Measurements from ENCODE around the gene SCAF1. TPM values are rescaled to one million over a fixed set of nuclear protein-coding genes. Genes with fewer than 3 reads are reported as not detected.

The SCAF1 gene
- total and polyA plus RNA-seq, 2 of the 13 experiments (the other 11 are each of a cell fraction or from before 2014, with no cell fraction given) = 3.3 to 6.1 TPM

DNA sequence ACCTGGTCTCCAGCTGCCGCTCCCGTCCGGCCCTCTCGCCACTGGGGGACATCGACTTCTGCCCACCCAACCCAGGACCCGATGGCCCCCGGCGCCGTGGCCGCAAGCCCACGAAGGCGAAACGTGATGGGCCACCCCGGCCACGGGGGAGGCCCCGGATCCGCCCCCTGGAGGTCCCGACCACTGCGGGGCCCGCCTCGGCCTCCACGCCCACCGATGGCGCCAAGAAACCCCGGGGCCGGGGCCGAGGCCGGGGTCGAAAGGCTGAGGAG, 44.4 kb upstream of the SCAF1 start:
- ATAC-seq (no peak), FAIRE-seq (no peak), DNase-seq (ENCODE audit: low spot score) (no peak)
- ChIA-PET POLR2A (no interaction called here), CTCF (ENCODE audit: low intra/inter-chr PET ratio, low total read pairs) (interaction anchor here (0.7 kb wide), 1 partner anchor 74 kb away, joined by 3 read pairs; no protein-coding TSS in a partner anchor)
- H3K9ac ChIP-seq (ENCODE audit: insufficient read depth, low read depth, low read length) = no peak overlapping the region
- H3K27me3 ChIP-seq (ENCODE audit: control insufficient read depth in 1 of 2, insufficient read depth in 2 of 2, low read length in 2 of 2) = no peaks in the 10 kb centered on the region
- BruUV-seq (replicated peaks) = no TSS peak
- intact Hi-C loops (cut with micrococcal nuclease; ENCODE audit: unreplicated experiment) = no loop called here
- H3K36me3 ChIP-seq (replicated peaks in 1 of 2; ENCODE audit: control insufficient read depth in 1 of 2, insufficient read depth in 2 of 2, low read length in 2 of 2) = peaks cover 7 to 46% of the 10 kb centered on the region in 2 experiments; a peak in 4 of 5 replicates
- no peak overlapping the region for H3K4me2 ChIP-seq (ENCODE audit: low read depth, low read length)
- H3K4me3 ChIP-seq (replicated peaks in 1 of 3; ENCODE audit: insufficient read depth in 1 of 3, low read depth in 2 of 3, low read length in 3 of 3) = no peak overlapping the region
- TF ChIP-seq NBN (conservative IDR thresholded peaks at IDR 0.05) (no peak), SNRNP70 (IDR thresholded peaks at IDR 0.05; ENCODE audit: low read depth, low read length) (no peak), FOXM1 (CRISPR knock-in tag; IDR thresholded peaks at IDR 0.05) (no peak), AGO2 (optimal IDR thresholded peaks at IDR 0.05; ENCODE audit: low read depth, low read length) (peak; percentile 16), REST (IDR thresholded peaks at IDR 0.05; ENCODE audit: borderline replicate concordance in 1 of 2, low read depth in 1 of 2, low read length in 2 of 2) (no peak), RBFOX2 (IDR thresholded peaks at IDR 0.05; ENCODE audit: low read depth, low read length) (peak; percentile 13; the same call in 1 of the 2 replicates)
- no peaks in the 10 kb centered on the region for H3K9me3 ChIP-seq (ENCODE audit: low read length)
- no peak overlapping the region for H2AFZ ChIP-seq (ENCODE audit: low read length)
- no peak overlapping the region for H3K27ac ChIP-seq (ENCODE audit: extremely low read length, insufficient read depth, low read length)
- in situ Hi-C loops (cut with HindIII; ENCODE audit: extremely low pct_ligation_motif_present, low pct_unique_long_range_greater_than_20kb) = loop anchor here (10.0 kb wide), 1 partner anchor 77 kb away; the partner anchor contains the start of gene PRMT1
- 96% methylated on average over 27 of the region's 29 CpGs for WGBS (ENCODE audit: low lambda C conversion rate)
- H3K4me1 ChIP-seq (ENCODE audit: insufficient read depth, low read length) = peaks cover 10% of the 10 kb centered on the region
- peaks cover 4% of the 10 kb centered on the region for H3K79me2 ChIP-seq (ENCODE audit: insufficient read depth, low read length)
- H4K20me1 ChIP-seq (ENCODE audit: insufficient read depth, low read length) = 0 out of 2 replicates have a peak, but pooled peaks cover 5% of the 10 kb centered on the region

Data from HepG2 (cell line).